Mucosa of gallbladder (tissue), 1 donor: ENCODE data around the gene KCNG2. TPM values are rescaled to one million over a fixed set of nuclear protein-coding genes. Genes with fewer than 3 reads are reported as not detected.
"Not testable (repeated sequence)": the region's sequence is repeated elsewhere in the genome, so short reads cannot be mapped to it uniquely, and the experiment has no call there.

Experiments used
- DNase-seq: peaks from one replicate; pipeline ENCODE4 v3.0.0-alpha.2; 2020; ENCODE audit warnings: low spot score
- total RNA-seq: library from RNA; stranded (reverse); gene quantifications from one replicate; pipeline ENCODE4 v1.2.1, GENCODE V29; 2021
- donor health status: DM: no; HTN: no; CAD: no.

The KCNG2 gene
- total RNA-seq, 1 donor from 2014 or later, result not detected

GRCh38 chr18:79853303-79853992 lies 55.7 kb downstream of the KCNG2 start:
- DNase-seq, result no peak

- no peak for DNase-seq
Measured at GRCh38 chr18:79853993-79854364, 56.2 kb downstream of the KCNG2 start.

- DNase-seq, result no peak
Measured at GRCh38 chr18:79855147-79855933, 57.6 kb downstream of the KCNG2 start.

- no peak for DNase-seq
Measured at GRCh38 chr18:79856119-79857007, 58.6 kb downstream of the KCNG2 start.

- no peak for DNase-seq
Measured at GRCh38 chr18:79857082-79857671, 59.4 kb downstream of the KCNG2 start.

- no peak for DNase-seq
Measured at GRCh38 chr18:79859314-79859713, 61.6 kb downstream of the KCNG2 start.

GRCh38 chr18:79861687-79862086 lies 63.9 kb downstream of the KCNG2 start:
- no peak for DNase-seq

GRCh38 chr18:79862562-79862961 lies 64.8 kb downstream of the KCNG2 start:
- DNase-seq, result no peak

GRCh38 chr18:79863161-79864005 lies 65.6 kb downstream of the KCNG2 start:
- DNase-seq, result no peak

GRCh38 chr18:79864006-79864725 lies 66.4 kb downstream of the KCNG2 start:
- DNase-seq, result no peak

- not testable (repeated sequence) for DNase-seq
Measured at GRCh38 chr18:79864955-79865354, 67.2 kb downstream of the KCNG2 start.

- DNase-seq, result not testable (repeated sequence)
Measured at GRCh38 chr18:79865951-79866350, 68.2 kb downstream of the KCNG2 start.

GRCh38 chr18:79866889-79867574 lies 69.3 kb downstream of the KCNG2 start:
- DNase-seq, result no peak

- DNase-seq, result no peak
Measured at GRCh38 chr18:79867666-79868065, 69.9 kb downstream of the KCNG2 start.

- DNase-seq, result no peak
Measured at GRCh38 chr18:79868168-79868784, 70.5 kb downstream of the KCNG2 start.

- no peak for DNase-seq
Measured at GRCh38 chr18:79868811-79869541, 71.2 kb downstream of the KCNG2 start.

GRCh38 chr18:79869591-79870300 lies 72.0 kb downstream of the KCNG2 start:
- DNase-seq, result no peak
